Muscle of back (tissue), 11 donors: Measurements from ENCODE around the gene KDM6A. TPM values are rescaled to one million over a fixed set of nuclear protein-coding genes. Genes with fewer than 3 reads are reported as not detected.
A peak's percentile ranks its signal among the peaks of the same experiment; 100 is the strongest.
"Not testable (repeated sequence)": the region's sequence is repeated elsewhere in the genome, so short reads cannot be mapped to it uniquely, and the experiment has no call there.

Source experiments
- DNase-seq, 3 donors: peaks; one replicate each; pipeline versions ENCODE4 v3.0.0 to v3.0.0-alpha.2; 2013
- polyA plus RNA-seq, 10 donors: library from polyadenylated mRNA; unstranded; fragments of 120-200 nt; gene quantifications; one replicate each; pipeline ENCODE4 v1.2.1, GENCODE V29; 2013; ENCODE audit not compliant: insufficient read length in 10 of 10

KDM6A gene
- polyA plus RNA-seq, 10 donors: 10.7 to 33.0 (median 19.9) TPM

DNA sequence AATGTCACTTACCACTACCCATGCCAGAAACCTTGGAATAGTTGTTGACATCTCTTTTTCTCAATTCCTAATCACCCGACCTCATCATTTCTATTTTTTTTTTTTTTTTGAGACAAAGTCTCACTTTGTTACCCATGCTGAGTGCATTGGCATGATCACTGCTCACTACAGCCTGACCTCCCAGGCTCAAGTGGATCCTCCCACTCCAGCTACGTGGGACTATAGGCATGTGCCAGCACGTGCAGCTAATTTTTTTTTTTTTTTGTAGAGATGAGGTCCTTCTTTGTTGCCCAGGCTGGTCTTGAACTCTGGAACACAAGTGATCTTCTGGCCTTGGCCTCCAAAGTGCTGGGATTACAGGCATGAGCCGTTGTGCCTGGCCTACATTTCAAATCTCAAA lies 12.0 kb downstream of the KDM6A start:
- no peak for DNase-seq

DNA sequence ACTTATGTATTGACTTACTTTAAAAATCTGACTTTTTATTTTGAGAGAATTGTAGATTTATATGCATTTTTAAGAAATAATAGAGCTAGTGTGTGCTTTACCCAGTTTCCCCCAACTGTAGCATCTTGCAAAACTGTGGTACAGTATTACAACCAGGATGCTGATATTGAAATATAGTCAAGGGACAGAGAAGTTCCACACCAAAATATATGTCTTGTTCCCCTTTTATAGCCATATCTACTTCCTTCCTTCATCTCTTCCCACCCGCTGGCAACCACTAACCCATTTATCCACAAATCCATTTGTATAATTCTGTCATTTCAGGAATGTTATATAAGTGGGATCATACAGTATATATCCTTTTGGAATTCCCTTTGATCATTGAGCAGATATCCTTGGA lies 16.8 kb downstream of the KDM6A start:
- DNase-seq: no peak

DNA sequence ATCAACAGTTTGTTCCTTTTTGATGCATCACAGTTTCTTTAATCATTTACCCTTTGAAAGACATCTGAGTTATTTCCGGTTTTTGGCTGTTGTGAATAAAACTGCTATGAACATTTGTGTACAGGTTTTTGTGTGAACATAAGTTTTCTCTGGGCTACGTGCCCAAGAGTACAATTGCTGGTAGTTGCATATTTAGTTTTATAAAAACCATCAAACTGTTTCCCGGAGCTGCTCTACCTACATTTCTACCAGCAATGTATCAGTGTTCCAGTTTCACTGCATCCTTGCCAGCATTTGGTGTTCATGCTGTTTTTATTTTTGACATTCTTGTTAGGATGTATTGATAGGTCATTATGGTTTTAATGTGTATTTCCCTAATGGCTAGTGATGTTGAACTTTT lies 17.3 kb downstream of the KDM6A start:
- no peak for DNase-seq

DNA sequence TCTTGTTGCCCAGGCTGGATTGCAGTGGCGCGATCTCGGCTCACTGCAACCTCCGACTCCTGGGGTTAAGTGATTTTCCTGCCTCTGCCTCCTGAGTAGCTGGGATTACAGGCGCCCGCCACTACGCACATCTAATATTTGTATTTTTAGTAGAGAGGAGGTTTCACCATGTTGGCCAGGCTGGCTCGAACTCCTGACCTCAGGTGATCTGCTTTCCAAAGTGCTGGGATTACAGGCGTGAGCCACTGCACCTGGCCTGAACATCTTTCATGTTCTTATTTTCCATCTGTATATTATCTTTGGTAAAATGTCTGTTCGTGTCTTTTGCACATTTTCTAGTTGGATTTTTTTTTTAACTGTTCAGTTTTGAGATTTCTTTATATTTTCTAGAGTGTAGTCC lies 17.7 kb downstream of the KDM6A start:
- not testable (repeated sequence) for DNase-seq

GRCh38 chrX:44891642-44892041 lies 18.7 kb downstream of the KDM6A start:
- DNase-seq: no peak

GRCh38 chrX:44896876-44897186 lies 23.8 kb downstream of the KDM6A start:
- DNase-seq: no peak

DNA sequence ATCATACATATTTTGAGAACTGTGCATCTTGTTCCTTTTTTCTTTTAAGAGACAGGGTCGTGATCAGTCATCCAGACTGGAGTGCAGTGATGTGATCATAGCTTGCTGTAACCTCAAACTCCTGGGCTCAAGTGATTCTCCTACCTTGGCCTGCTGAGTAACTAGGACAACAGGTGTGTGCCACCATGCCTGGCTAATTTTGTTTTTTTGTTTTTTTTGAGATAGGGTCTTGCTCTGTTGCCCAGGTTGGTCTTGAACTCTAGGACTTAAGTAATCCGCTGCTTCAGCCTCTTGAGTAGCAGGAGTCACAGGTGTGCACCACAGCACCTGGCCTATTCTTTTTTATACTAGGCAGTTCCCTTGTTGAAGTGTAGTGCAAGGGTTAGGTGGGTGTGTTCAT lies 24.6 kb downstream of the KDM6A start:
- DNase-seq: no peak

DNA sequence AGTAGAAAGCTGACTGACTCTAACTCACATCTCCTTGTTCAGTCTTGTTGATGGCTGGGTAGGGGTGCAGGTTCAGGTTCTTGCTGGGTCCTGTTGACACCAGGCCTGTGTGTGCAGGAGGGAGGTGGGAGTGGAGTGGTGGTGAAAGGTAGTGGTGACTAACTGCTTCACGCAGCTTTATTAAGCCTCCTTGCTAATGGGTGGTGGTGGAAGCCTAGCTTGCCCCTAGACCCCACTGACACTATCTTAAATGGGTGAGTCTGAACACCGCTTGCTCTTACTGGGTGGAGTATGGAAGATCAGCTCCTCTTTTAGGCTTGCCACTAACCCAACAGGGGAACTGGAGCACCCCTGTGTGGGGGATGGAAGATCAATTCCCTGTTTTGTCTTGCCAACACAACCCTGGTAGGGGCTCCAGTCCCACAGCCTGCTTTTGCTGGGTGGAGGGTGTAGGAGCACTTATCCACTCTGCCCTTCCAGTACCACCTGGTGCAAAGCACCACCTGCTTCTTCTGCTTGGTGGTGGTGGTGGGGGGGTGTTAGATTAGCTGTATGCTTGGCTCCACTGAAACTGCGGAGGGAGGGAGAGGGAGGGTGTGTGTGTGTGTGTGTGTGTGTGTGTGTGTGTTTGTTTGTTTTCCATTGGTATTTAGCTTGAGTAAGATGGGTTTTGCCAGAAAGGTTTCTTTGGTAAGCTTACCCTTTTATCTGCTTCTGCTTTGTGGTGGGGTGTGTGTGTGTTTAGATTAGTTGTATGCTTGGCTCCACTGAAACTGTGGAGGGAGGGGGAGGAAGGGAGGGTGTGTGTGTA lies 25.6 kb downstream of the KDM6A start:
- no peak for DNase-seq

DNA sequence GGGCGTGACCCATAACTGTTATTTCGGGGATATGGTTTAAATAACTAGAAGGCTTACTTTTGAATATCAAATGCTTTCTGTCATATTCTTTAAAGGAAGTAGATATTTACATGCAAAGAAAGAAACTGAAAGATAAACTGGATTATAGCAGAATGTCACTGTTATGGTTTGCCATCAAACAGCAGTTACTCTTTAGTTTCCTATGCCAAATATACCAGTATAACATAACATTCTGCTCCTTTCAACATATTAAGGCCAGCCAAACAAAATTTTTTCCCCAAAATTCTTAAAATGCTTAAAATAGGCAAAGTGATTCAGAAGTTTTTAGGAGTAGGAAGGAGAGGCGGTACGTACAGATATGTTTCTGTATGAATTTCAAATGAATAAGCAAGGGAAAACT lies 27.0 kb downstream of the KDM6A start:
- no peak for DNase-seq

- peak in 1 of 3 donors; percentile 41 for DNase-seq
Observed at GRCh38 chrX:44903107-44903506, 30.1 kb downstream of the KDM6A start.

GRCh38 chrX:44903830-44904530 lies 31.0 kb downstream of the KDM6A start:
- no peak for DNase-seq

GRCh38 chrX:44904542-44905115 lies 31.6 kb downstream of the KDM6A start:
- DNase-seq: no peak

DNA sequence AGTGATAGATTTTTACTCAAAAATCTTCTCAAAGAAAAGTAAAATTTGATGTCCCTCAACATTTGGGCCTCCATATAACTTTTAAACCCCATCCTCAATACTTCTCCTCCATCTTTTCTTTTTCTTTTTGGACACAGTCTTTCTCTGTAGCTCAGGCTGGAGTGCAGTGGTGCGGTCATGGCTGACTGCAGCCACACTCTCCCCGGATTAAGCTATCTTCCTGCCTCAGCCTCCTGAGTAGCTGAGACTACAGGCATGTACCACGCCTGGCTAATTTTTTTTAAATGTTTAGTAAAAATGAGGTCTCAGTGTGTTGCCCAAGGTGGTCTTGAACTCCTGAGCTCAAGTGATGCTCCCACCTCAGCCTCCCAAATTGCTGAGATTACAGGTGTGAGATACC lies 33.1 kb downstream of the KDM6A start:
- no peak for DNase-seq

DNA sequence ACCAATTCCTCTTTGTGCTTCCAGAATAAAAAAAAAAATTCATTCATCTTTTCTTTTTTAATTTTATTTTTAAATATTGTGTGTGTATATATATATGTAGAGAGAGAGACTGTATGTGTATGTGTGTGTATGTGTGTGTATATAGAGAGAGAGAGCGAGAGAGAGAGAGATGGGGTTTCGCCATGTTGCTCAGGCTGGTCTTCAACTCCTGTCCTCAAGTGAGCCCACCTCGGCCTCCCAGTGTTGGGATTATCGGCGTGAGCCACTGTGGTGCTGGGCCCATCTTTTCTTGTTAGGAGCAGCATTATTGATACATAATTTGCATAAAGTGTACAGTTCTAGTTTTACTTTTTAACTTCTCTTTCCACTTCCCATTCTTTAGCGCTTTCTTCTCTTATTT lies 33.6 kb downstream of the KDM6A start:
- no peak for DNase-seq

DNA sequence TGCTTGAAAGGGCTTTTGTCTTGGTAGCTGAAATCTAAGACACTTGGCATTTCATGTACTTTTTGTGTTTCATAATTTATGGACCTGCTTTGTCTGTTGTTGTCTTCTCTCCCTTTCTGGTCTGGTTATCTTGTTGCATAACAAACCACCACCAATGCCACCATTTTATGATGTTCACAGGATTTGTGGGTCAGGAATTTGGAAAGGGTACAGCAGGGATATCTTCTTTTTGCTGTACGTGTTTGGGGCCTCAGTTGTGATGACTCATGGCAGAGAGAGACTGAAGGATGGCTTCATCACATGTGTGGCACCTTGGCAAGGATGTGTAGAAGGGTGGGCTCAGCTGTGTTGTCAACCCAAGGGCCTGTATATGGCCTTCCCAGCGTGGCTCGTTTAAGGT lies 35.2 kb downstream of the KDM6A start:
- no peak for DNase-seq

DNA sequence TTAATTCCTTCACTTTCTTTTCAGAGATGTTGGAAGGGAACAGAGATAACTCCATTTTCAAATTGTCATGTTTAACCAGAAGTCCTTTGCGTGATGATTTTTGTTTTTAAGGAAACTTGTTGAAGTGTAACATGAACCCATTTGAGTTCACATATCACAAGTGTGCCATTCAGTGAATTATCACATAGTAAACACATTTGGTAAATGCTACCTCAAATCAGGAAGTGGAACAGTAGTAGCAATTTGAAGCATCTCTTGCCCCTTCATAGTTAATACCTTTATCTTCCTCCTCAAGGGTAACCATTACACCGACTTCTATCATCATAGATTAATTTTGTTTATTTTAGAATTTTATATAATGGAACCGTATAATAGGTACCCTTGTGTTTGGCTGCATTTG lies 35.8 kb downstream of the KDM6A start:
- no peak for DNase-seq

- DNase-seq: not testable (repeated sequence)
Observed at GRCh38 chrX:44910508-44910907, 37.5 kb downstream of the KDM6A start.

DNA sequence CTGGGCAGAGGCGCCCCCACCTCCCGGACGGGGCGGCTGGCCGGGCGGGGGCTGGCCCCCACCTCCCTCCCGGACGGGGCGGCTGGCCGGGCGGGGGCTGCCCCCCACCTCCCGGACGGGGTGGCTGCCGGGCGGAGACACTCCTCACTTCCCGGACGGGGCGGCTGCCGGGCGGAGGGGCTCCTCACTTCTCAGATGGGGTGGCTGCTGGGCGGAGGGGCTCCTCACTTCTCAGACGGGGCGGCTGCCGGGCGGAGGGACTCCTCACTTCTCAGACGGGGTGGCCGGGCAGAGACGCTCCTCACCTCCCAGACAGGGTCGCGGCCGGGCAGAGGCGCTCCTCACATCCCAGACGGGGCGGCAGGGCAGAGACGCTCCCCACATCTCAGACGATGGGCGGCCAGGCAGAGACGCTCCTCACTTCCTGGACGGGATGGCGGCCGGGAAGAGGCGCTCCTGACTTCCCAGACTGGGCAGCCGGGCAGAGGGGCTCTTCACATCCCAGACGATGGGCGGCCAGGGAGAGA lies 38.1 kb downstream of the KDM6A start:
- DNase-seq: not testable (repeated sequence)

GRCh38 chrX:44913656-44914531 lies 40.9 kb downstream of the KDM6A start:
- no peak for DNase-seq

DNA sequence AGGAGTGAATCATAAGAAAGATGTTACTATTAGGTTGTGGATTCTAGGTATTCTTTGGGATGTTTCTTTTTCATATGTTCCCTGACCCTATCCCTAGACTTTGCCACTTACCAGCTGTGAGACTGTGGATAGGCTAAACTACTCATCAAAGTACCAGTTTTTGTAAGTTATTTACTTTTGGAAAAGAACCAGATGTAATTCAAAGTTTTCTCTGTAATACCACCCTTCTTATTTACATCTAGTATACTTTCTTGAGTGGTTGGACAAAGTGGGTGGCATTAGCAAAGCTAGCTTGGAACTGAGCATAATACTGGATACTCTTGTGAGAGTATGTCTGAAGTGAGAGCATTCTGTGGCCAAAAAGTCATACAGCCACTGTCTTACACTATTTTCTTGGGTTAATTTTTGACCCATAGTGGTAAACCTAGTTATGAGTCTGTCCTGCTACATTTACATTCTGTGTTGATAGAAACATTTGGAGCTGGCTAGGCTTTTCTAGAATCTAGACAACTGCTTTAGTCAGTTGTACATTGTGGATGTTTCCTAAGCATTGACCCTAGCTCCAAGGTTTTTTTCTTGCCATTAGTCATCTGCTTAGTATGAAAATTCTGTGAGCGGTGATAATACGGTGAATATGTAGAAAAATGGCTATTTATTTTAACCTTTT lies 41.7 kb downstream of the KDM6A start:
- no peak for DNase-seq

GRCh38 chrX:44915361-44915868 lies 42.4 kb downstream of the KDM6A start:
- no peak for DNase-seq
